ENCODE measurements around the gene CD1B. TPM values are rescaled to one million over a fixed set of nuclear protein-coding genes. Genes with fewer than 3 reads are reported as not detected.
"Not testable (repeated sequence)": the region's sequence is repeated elsewhere in the genome, so short reads cannot be mapped to it uniquely, and the experiment has no call there.

CD1B gene
- total RNA-seq, 1 donor from 2014 or later, result not detected

GRCh38 chr1:158311066-158311465 lies 20.3 kb downstream of the CD1B start:
- Mint-ChIP-seq H3K36me3 (ENCODE audit: low read depth) (no peaks in the 10 kb centered on the region), H3K27me3 (ENCODE audit: insufficient read depth) (peaks cover 2% of the 10 kb centered on the region), H3K4me1 (ENCODE audit: low read depth) (no peaks in the 10 kb centered on the region), H3K27ac (no peak overlapping the region), H3K4me3 (no peak overlapping the region), H3K9me3 (peaks cover 6% of the 10 kb centered on the region)
- DNase-seq (ENCODE audit: low spot score), result no peak
- intact Hi-C loops (cut with micrococcal nuclease), result no loop called here

DNA sequence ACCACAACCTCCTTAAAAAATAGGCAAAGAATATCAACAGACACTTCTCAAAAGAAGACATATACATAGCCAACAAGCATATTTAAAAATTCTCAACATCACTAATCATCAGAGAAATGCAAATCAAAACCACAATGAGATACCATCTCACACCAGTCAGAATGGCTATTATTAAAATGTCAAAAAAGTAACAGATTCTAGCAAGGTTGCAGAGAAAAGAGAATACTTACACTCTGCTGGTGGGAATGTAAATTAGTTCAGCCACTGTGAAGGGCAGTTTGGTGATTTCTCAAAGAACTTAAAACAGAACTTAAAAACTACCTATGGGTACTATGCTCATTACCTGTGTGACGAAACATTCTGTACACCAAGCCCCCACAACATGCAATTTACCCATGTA lies 20.7 kb downstream of the CD1B start:
- peaks cover 2% of the 10 kb centered on the region for H3K27me3 Mint-ChIP-seq (ENCODE audit: insufficient read depth)
- no peak for DNase-seq (ENCODE audit: low spot score)
- H3K27ac Mint-ChIP-seq, result no peak overlapping the region
- H3K4me1 Mint-ChIP-seq (ENCODE audit: low read depth), result no peaks in the 10 kb centered on the region
- H3K36me3 Mint-ChIP-seq (ENCODE audit: low read depth), result no peaks in the 10 kb centered on the region
- H3K9me3 Mint-ChIP-seq, result peaks cover 6% of the 10 kb centered on the region
- intact Hi-C loops (cut with micrococcal nuclease), result no loop called here
- H3K4me3 Mint-ChIP-seq, result no peak overlapping the region

DNA sequence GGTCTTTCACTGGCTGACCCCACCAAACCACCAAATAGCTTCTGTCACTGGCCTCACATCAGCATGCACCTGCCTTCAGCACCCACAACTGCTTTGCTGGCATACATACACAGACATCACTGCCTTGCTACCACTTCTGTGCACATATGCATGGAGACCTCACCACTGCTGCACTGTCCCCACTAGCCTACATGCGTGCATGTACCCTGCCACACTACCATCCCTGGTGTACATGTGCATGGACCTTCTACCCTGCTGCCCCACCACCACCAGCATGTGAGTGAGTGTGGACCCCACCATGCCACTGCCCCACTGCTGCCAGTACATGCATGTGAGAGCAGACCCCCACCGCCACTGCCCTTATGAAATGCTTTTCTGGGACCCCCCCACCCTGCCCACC lies 35.5 kb downstream of the CD1B start:
- H3K36me3 Mint-ChIP-seq (ENCODE audit: low read depth), result no peaks in the 10 kb centered on the region
- no peaks in the 10 kb centered on the region for H3K4me1 Mint-ChIP-seq (ENCODE audit: low read depth)
- intact Hi-C loops (cut with micrococcal nuclease), result no loop called here
- H3K27ac Mint-ChIP-seq, result no peak overlapping the region
- no peaks in the 10 kb centered on the region for H3K9me3 Mint-ChIP-seq
- no peak overlapping the region for H3K4me3 Mint-ChIP-seq
- H3K27me3 Mint-ChIP-seq (ENCODE audit: insufficient read depth), result no peaks in the 10 kb centered on the region
- no peak for DNase-seq (ENCODE audit: low spot score)

GRCh38 chr1:158290321-158290844 lies 40.9 kb downstream of the CD1B start:
- Mint-ChIP-seq H3K36me3 (ENCODE audit: low read depth) (no peaks in the 10 kb centered on the region), H3K4me3 (no peak overlapping the region), H3K4me1 (ENCODE audit: low read depth) (peaks cover 18% of the 10 kb centered on the region), H3K27ac (no peak overlapping the region), H3K27me3 (ENCODE audit: insufficient read depth) (no peaks in the 10 kb centered on the region), H3K9me3 (no peaks in the 10 kb centered on the region)
- intact Hi-C loops (cut with micrococcal nuclease), result no loop called here
- no peak for DNase-seq (ENCODE audit: low spot score)

GRCh38 chr1:158289811-158290210 lies 41.5 kb downstream of the CD1B start, which contains the start of gene CD1C:
Gene CD1C, plus strand, starts transcription at chr1:158289923. Its CDS starts 142 bp downstream, at chr1:158290065.
- H3K9me3 Mint-ChIP-seq, result no peaks in the 10 kb centered on the region
- H3K4me3 Mint-ChIP-seq, result no peak within 1 kb of the TSS
- H3K36me3 Mint-ChIP-seq (ENCODE audit: low read depth), result no peaks in the 10 kb centered on the region
- H3K27ac Mint-ChIP-seq, result no peak within 1 kb of the TSS
- no peaks in the 10 kb centered on the region for H3K27me3 Mint-ChIP-seq (ENCODE audit: insufficient read depth)
- no peak for DNase-seq (ENCODE audit: low spot score)
- peaks cover 21% of the 10 kb centered on the region for H3K4me1 Mint-ChIP-seq (ENCODE audit: low read depth)
- intact Hi-C loops (cut with micrococcal nuclease), result no loop called here

- peak overlapping the region; percentile 52 for H3K27ac Mint-ChIP-seq
These were observed 44.4 kb downstream of the CD1B start for GRCh38 chr1:158286941-158287346.

DNA sequence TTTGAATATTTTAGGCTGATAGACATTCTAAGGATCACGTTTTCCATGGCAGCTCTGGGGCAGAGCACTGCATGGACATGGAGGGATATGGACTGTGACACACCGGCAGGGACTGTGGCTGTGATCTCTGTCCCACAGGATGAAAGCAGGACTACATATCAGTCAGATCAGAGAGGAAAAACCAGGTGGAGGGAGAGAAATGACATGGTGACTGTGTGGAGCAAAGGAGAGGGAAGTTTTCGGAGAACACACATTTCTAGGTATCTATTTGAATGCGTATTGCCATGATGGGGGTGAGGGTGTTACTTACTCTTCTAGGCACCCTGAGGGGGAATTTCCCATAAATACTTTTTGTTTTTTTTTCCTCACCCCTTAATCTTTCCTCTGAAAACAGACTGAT lies 44.8 kb downstream of the CD1B start:
- peaks cover 21% of the 10 kb centered on the region for H3K4me1 Mint-ChIP-seq (ENCODE audit: low read depth)
- DNase-seq (ENCODE audit: low spot score), result no peak
- peaks cover 4% of the 10 kb centered on the region for H3K9me3 Mint-ChIP-seq
- peak overlapping the region; percentile 45 for H3K27ac Mint-ChIP-seq
- intact Hi-C loops (cut with micrococcal nuclease), result loop anchor here (1.0 to 2.0 kb wide), 2 partner anchors 47 to 722 kb away; partner anchors contain the start of gene IFI16
- H3K27me3 Mint-ChIP-seq (ENCODE audit: insufficient read depth), result peaks cover 5% of the 10 kb centered on the region
- no peak overlapping the region for H3K4me3 Mint-ChIP-seq
- H3K36me3 Mint-ChIP-seq (ENCODE audit: low read depth), result no peaks in the 10 kb centered on the region

More at GRCh38 chr1:158286941-158287346, 44.4 kb downstream of the CD1B start:
- no peaks in the 10 kb centered on the region for H3K36me3 Mint-ChIP-seq (ENCODE audit: low read depth)
- peaks cover 21% of the 10 kb centered on the region for H3K4me1 Mint-ChIP-seq (ENCODE audit: low read depth)
- intact Hi-C loops (cut with micrococcal nuclease), result loop anchor here (1.0 to 2.0 kb wide), 2 partner anchors 46 to 722 kb away; partner anchors contain the start of gene IFI16
- H3K27me3 Mint-ChIP-seq (ENCODE audit: insufficient read depth), result peaks cover 5% of the 10 kb centered on the region
- DNase-seq (ENCODE audit: low spot score), result no peak
- H3K9me3 Mint-ChIP-seq, result no peaks in the 10 kb centered on the region
- H3K4me3 Mint-ChIP-seq, result no peak overlapping the region

GRCh38 chr1:158285756-158286241 lies 45.5 kb downstream of the CD1B start:
- intact Hi-C loops (cut with micrococcal nuclease), result loop anchor here (1.0 to 2.0 kb wide), 2 partner anchors 48 to 723 kb away; partner anchors contain the start of gene IFI16
- H3K27ac Mint-ChIP-seq, result peak overlapping the region; percentile 68
- H3K9me3 Mint-ChIP-seq, result peaks cover 4% of the 10 kb centered on the region

GRCh38 chr1:158283965-158284364 lies 47.4 kb downstream of the CD1B start:
- Mint-ChIP-seq H3K4me1 (ENCODE audit: low read depth) (peaks cover 21% of the 10 kb centered on the region), H3K36me3 (ENCODE audit: low read depth) (no peaks in the 10 kb centered on the region), H3K27me3 (ENCODE audit: insufficient read depth) (peaks cover 5% of the 10 kb centered on the region), H3K27ac (no peak overlapping the region), H3K9me3 (peaks cover 4% of the 10 kb centered on the region), H3K4me3 (no peak overlapping the region)
- intact Hi-C loops (cut with micrococcal nuclease), result no loop called here
- DNase-seq (ENCODE audit: low spot score), result no peak

More at GRCh38 chr1:158285756-158286241, 45.5 kb downstream of the CD1B start:
- H3K27me3 Mint-ChIP-seq (ENCODE audit: insufficient read depth), result peaks cover 5% of the 10 kb centered on the region
- H3K4me1 Mint-ChIP-seq (ENCODE audit: low read depth), result peaks cover 21% of the 10 kb centered on the region
- H3K4me3 Mint-ChIP-seq, result no peak overlapping the region
- DNase-seq (ENCODE audit: low spot score), result no peak
- H3K36me3 Mint-ChIP-seq (ENCODE audit: low read depth), result no peaks in the 10 kb centered on the region

- intact Hi-C loops (cut with micrococcal nuclease); H3K27ac Mint-ChIP-seq; H3K4me3 Mint-ChIP-seq; DNase-seq (ENCODE audit: low spot score); H3K9me3 Mint-ChIP-seq; H3K36me3 Mint-ChIP-seq (ENCODE audit: low read depth); H3K27me3 Mint-ChIP-seq (ENCODE audit: insufficient read depth): not testable (repeated sequence)
- peaks cover 21% of the 10 kb centered on the region for H3K4me1 Mint-ChIP-seq (ENCODE audit: low read depth)
These were observed 48.9 kb downstream of the CD1B start for GRCh38 chr1:158282421-158282820.

Other genes starting within 250 kb of the CD1B start
- 0.22 TPM in 1 of 2 replicates, not detected in the other for gene CD1D, start 150.6 kb downstream of the CD1B start, total RNA-seq
- gene CD1A, start 77.1 kb downstream of the CD1B start, total RNA-seq, result not detected in 2 replicates
- 0.20 and 0.23 TPM in 2 replicates for gene CD1C, start 41.6 kb downstream of the CD1B start, total RNA-seq
- not detected in 2 replicates for gene CD1E, start 22.4 kb upstream of the CD1B start, total RNA-seq
- not detected in 2 replicates for gene OR10T2, start 67.9 kb upstream of the CD1B start, total RNA-seq
- not detected in 2 replicates for gene OR10K2, start 94.7 kb upstream of the CD1B start, total RNA-seq
- gene OR10K1, start 130.3 kb upstream of the CD1B start, total RNA-seq, result not detected in 2 replicates
- gene OR10R2, start 140.7 kb upstream of the CD1B start, total RNA-seq, result not detected in 2 replicates
- not detected in 2 replicates for gene OR6Y1, start 222.9 kb upstream of the CD1B start, total RNA-seq
- not detected in 2 replicates for gene OR6P1, start 239.0 kb upstream of the CD1B start, total RNA-seq
- not detected in 2 replicates for gene OR10X1, start 248.4 kb upstream of the CD1B start, total RNA-seq

Measured in activated T-helper 1 cell treated with anti-CD3 and anti-CD28 coated beads, Interleukin-12 subunit alpha, Interleukin-12 subunit beta, Interleukin-2, Interleukin-4 antibody, amounts not matched to agents 30 ng/mL and 10 ng/mL and 1 ng/mL, durations not matched to agents 14 hours and 24 hours and 36 hours (primary cell).